A549 (cell line): Measurements from ENCODE around the gene KCND1. TPM values are rescaled to one million over a fixed set of nuclear protein-coding genes. Genes with fewer than 3 reads are reported as not detected.
A peak's percentile ranks its signal among the peaks of the same experiment; 100 is the strongest.

ENCODE experiments used
- ATAC-seq, 2 experiments: fragments of 200-7000 bp in 1 of 2; fragments of >200 bp in 1 of 2; cut with Nextera tagmentation in 1 of 2; cut with Tn5 transposase in 1 of 2; 3 replicates each; pipeline versions ENCODE4 v1.8.0 to v1.9.1; 2018 to 2020; ENCODE audit warnings: mild to moderate bottlenecking in 1 of 2, moderate library complexity in 1 of 2
- CTCF ChIA-PET: fragments of 300-600 bp; sonication (Branson Sonifier 250); formaldehyde crosslinking; extraction: SDS; loops from one replicate; lab custom pipeline; 2021; ENCODE audit warnings: antibody characterized with exemption, inconsistent platforms; lab: Yijun Ruan, JAX
- POLR2A ChIA-PET: fragments of 350-600 bp; formaldehyde crosslinking; extraction: SDS; loops from one replicate; lab custom pipeline; 2021; ENCODE audit warnings: antibody characterized with exemption, inconsistent platforms; lab: Yijun Ruan, JAX
- DNase-seq, 2 experiments: peaks; one replicate each; pipeline versions ENCODE4 v3.0.0 to v3.0.0-alpha.2; 2011 to 2016; ENCODE audit warnings: low read depth in 1 of 2, low spot score in 1 of 2
- FAIRE-seq: peaks from 2 replicates; lab custom pipeline; 2011; peaks lifted over from hg19 to GRCh38; lab: Jason Lieb, UNC
- H3K27ac ChIP-seq, 2 experiments: fragments of >200 bp; sonication (Bioruptor Twin); formaldehyde crosslinking; 3 replicates each; pipeline ENCODE4 v1.5.1; 2016 to 2017
- H3K4me1 ChIP-seq: fragments of >200 bp; sonication (Bioruptor Twin); formaldehyde crosslinking; 3 replicates; pipeline ENCODE4 v1.6.1; 2016
- H3K4me2 ChIP-seq: fragments of >200 bp; sonication (Bioruptor Twin); formaldehyde crosslinking; 3 replicates; pipeline ENCODE4 v1.6.1; 2016
- H3K4me3 ChIP-seq: fragments of >200 bp; sonication (Bioruptor Twin); formaldehyde crosslinking; 3 replicates; pipeline ENCODE4 v1.5.1; 2016
- H3K9me3 ChIP-seq: fragments of >200 bp; sonication (Bioruptor Twin); formaldehyde crosslinking; 3 replicates; pipeline ENCODE4 v1.6.1; 2016
- ATOH8 ChIP-seq: fragments of 250-450 bp; sonication (Bioruptor Pico); IDR thresholded peaks from 2 replicates; pipeline ENCODE4 v1.5.0; 2020; ENCODE audit warnings: low read depth, mild to moderate bottlenecking, moderate library complexity
- CBX8 ChIP-seq: fragments of 200-600 bp; sonication (generic); IDR thresholded peaks from 2 replicates; pipeline ENCODE4 v1.6.1; 2016
- CHD2 ChIP-seq: fragments of 150-350 bp; IDR thresholded peaks from 2 replicates; pipeline ENCODE4 v1.6.1; 2014; ENCODE audit warnings: low read length; ENCODE audit not compliant: partially characterized antibody
- EHMT2 ChIP-seq: fragments of 200-600 bp; sonication (generic); IDR thresholded peaks from 2 replicates; pipeline ENCODE4 v1.6.1; 2016; ENCODE audit warnings: antibody characterized with exemption, low read depth, mild to moderate bottlenecking, moderate library complexity
- EP300 ChIP-seq, 2 experiments: fragments of >200 bp; sonication (Bioruptor Twin); formaldehyde crosslinking; IDR thresholded peaks; 2 replicates in 1 of 2; 3 replicates in 1 of 2; pipeline ENCODE4 v1.6.1; 2016 to 2017
- FOSB ChIP-seq: fragments of 250-450 bp; sonication (Bioruptor Pico); IDR thresholded peaks from 2 replicates; pipeline ENCODE4 v1.5.0; 2020; ENCODE audit warnings: mild to moderate bottlenecking, moderate library complexity
- HDAC2 ChIP-seq: fragments of 200-600 bp; sonication (generic); IDR thresholded peaks from 2 replicates; pipeline ENCODE4 v1.6.1; 2016
- HEYL ChIP-seq: fragments of 250-450 bp; sonication (Bioruptor Pico); IDR thresholded peaks from 2 replicates; pipeline ENCODE4 v1.8.0; 2021; ENCODE audit warnings: mild to moderate bottlenecking, moderate library complexity
- HOXA7 ChIP-seq: fragments of 250-450 bp; sonication (Bioruptor Pico); IDR thresholded peaks from 2 replicates; pipeline ENCODE4 v1.5.0; 2020; ENCODE audit warnings: mild to moderate bottlenecking, moderate library complexity
- HOXB13 ChIP-seq: fragments of 250-450 bp; sonication (Bioruptor Pico); IDR thresholded peaks from 2 replicates; pipeline ENCODE4 v1.5.0; 2020; ENCODE audit warnings: low read depth, mild to moderate bottlenecking, moderate library complexity
- JUN ChIP-seq, 2 experiments: fragments of >200 bp; sonication (Bioruptor Twin); formaldehyde crosslinking; IDR thresholded peaks; 2 replicates in 1 of 2; 3 replicates in 1 of 2; pipeline ENCODE4 v1.6.1; 2016 to 2017
- KDM1A ChIP-seq: fragments of 200-600 bp; sonication (generic); IDR thresholded peaks from 2 replicates; pipeline ENCODE4 v1.6.1; 2016; ENCODE audit warnings: low read depth, mild to moderate bottlenecking
- MAFK ChIP-seq: fragments of 450-650 bp; IDR thresholded peaks from 2 replicates; pipeline ENCODE4 v1.6.1; 2014; ENCODE audit not compliant: partially characterized antibody
- MYC ChIP-seq: IDR thresholded peaks from 2 replicates; pipeline ENCODE4 v1.6.1; 2012; ENCODE audit warnings: mild to moderate bottlenecking, inconsistent platforms, low read length, improper control_type of control experiment, borderline replicate concordance
- NPAS2 ChIP-seq: fragments of 250-450 bp; sonication (Bioruptor Pico); IDR thresholded peaks from 2 replicates; pipeline ENCODE4 v1.8.0; 2022; ENCODE audit warnings: mild to moderate bottlenecking, moderate library complexity, borderline replicate concordance
- NR3C1 ChIP-seq: fragments of >200 bp; sonication (Bioruptor Twin); formaldehyde crosslinking; IDR thresholded peaks from 3 replicates; pipeline ENCODE4 v1.6.1; 2017
- PHF8 ChIP-seq: fragments of 200-600 bp; sonication (generic); IDR thresholded peaks from 2 replicates; pipeline ENCODE4 v1.6.1; 2016; ENCODE audit warnings: low read depth, mild to moderate bottlenecking, antibody characterized with exemption, moderate library complexity, borderline replicate concordance
- POLR2A ChIP-seq: IDR thresholded peaks from 2 replicates; pipeline ENCODE4 v1.6.1; 2012; ENCODE audit warnings: mild to moderate bottlenecking, low read length
- RFX5 ChIP-seq: fragments of 450-650 bp; IDR thresholded peaks from 2 replicates; pipeline ENCODE4 v1.7.1; 2014; ENCODE audit warnings: antibody characterized with exemption, mild to moderate bottlenecking, moderate library complexity
- SMC3 ChIP-seq: fragments of >200 bp; sonication (Bioruptor Twin); formaldehyde crosslinking; IDR thresholded peaks from 3 replicates; pipeline ENCODE4 v1.6.1; 2018; ENCODE audit warnings: inconsistent platforms
- SREBF2 ChIP-seq: fragments of 450-650 bp; IDR thresholded peaks from 2 replicates; pipeline ENCODE4 v1.6.1; 2014; ENCODE audit warnings: mild to moderate bottlenecking, moderate library complexity
- TP53 ChIP-seq: fragments of 250-450 bp; sonication (Bioruptor Pico); IDR thresholded peaks from 2 replicates; pipeline ENCODE4 v1.5.0; 2021; ENCODE audit warnings: mild to moderate bottlenecking, moderate library complexity
- ZNF302 ChIP-seq: fragments of 250-450 bp; sonication (Bioruptor Pico); IDR thresholded peaks from 2 replicates; pipeline ENCODE4 v1.9.0; 2021; ENCODE audit warnings: inconsistent platforms, mild to moderate bottlenecking, moderate library complexity
- ZSCAN20 ChIP-seq: fragments of 250-450 bp; sonication (Bioruptor Pico); IDR thresholded peaks from 2 replicates; pipeline ENCODE4 v1.8.0; 2022; ENCODE audit warnings: mild to moderate bottlenecking, moderate library complexity
- WGBS: methylation state at CpG from one replicate; pipeline ENCODE4 v1.1.6; 2017; ENCODE audit errors: missing lambda C conversion rate; 5-methylcytosine and 5-hydroxymethylcytosine counted together
- polyA plus RNA-seq, 4 experiments: library from polyadenylated mRNA; depleted of rRNA in 3 of 4; stranded (reverse); fragments of >200 nt; fragmentation: RNase III in 1 of 4; extraction: RNeasy Plus Mini Kit Qiagen cat#74134 plus additional on column Dnase treatment in 1 of 4; gene quantifications; 2 replicates in 3 of 4; 3 replicates in 1 of 4; pipeline ENCODE4 v1.2.3, GENCODE V29; 2011 to 2017
- TF ChIP-seq, protein P1 (sequence below): fragments of 200-600 bp; sonication (generic); IDR thresholded peaks from 2 replicates; pipeline ENCODE4 v1.6.1; 2016; ENCODE audit warnings: antibody characterized with exemption, mild to moderate bottlenecking, moderate library complexity
- TF ChIP-seq, protein P2 (sequence below): fragments of 150-350 bp; IDR thresholded peaks from 2 replicates; pipeline ENCODE4 v1.6.1; 2014; ENCODE audit warnings: low read depth, mild to moderate bottlenecking, low read length

The KCND1 gene
- polyA plus RNA-seq, 2 of the 4 experiments (the other 2 are of a cell fraction) = 0.59 to 0.79 TPM

- no peak for TF ChIP-seq FOSB (CRISPR knock-in tag)
- no peak for TF ChIP-seq HOXA7 (CRISPR knock-in tag)
- no peak for TF ChIP-seq HOXB13
- no peak for TF ChIP-seq KDM1A
- TF ChIP-seq NPAS2 = no peak
- TF ChIP-seq POLR2A = no peak
- TF ChIP-seq CBX8 = no peak
These were observed 48.1 kb upstream of the KCND1 start (continued) for GRCh38 chrX:49019599-49020249.

DNA sequence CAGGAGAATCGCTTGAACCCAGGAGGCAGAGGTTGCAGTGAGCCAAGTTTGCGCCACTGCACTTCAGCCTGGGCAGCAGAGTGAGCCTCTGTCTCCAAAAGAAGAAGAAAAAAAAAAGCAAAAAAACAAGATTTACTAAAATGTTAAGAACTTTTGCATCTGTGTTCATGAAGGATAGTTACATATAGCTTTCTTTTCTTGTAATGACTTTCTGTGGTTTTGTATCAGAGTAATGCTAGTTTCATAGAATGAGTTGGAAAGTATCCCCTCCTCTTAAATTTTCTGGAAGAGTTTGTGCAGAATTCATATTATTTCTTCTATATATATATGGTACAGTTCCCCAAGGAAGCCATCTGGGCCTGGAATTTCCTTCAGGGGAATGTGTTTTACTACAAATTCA is 47.4 kb upstream of the KCND1 start:
- ATAC-seq (no peak), FAIRE-seq (no peak), DNase-seq (no peak)
- no peaks in the 10 kb centered on the region for H3K9me3 ChIP-seq
- H3K4me1 ChIP-seq = no peaks in the 10 kb centered on the region
- H3K27ac ChIP-seq = no peak overlapping the region
- H3K4me2 ChIP-seq = no peak overlapping the region
- CTCF ChIA-PET = no interaction called here
- WGBS = 92% methylated on average over 2 of the region's 2 CpGs
- TF ChIP-seq, protein P1, sequence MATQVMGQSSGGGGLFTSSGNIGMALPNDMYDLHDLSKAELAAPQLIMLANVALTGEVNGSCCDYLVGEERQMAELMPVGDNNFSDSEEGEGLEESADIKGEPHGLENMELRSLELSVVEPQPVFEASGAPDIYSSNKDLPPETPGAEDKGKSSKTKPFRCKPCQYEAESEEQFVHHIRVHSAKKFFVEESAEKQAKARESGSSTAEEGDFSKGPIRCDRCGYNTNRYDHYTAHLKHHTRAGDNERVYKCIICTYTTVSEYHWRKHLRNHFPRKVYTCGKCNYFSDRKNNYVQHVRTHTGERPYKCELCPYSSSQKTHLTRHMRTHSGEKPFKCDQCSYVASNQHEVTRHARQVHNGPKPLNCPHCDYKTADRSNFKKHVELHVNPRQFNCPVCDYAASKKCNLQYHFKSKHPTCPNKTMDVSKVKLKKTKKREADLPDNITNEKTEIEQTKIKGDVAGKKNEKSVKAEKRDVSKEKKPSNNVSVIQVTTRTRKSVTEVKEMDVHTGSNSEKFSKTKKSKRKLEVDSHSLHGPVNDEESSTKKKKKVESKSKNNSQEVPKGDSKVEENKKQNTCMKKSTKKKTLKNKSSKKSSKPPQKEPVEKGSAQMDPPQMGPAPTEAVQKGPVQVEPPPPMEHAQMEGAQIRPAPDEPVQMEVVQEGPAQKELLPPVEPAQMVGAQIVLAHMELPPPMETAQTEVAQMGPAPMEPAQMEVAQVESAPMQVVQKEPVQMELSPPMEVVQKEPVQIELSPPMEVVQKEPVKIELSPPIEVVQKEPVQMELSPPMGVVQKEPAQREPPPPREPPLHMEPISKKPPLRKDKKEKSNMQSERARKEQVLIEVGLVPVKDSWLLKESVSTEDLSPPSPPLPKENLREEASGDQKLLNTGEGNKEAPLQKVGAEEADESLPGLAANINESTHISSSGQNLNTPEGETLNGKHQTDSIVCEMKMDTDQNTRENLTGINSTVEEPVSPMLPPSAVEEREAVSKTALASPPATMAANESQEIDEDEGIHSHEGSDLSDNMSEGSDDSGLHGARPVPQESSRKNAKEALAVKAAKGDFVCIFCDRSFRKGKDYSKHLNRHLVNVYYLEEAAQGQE = no peak
- TF ChIP-seq HOXB13 (no peak), MYC (no peak), SMC3 (no peak), FOSB (CRISPR knock-in tag) (no peak), HEYL (CRISPR knock-in tag) (no peak), CHD2 (no peak)
- POLR2A ChIA-PET = no interaction called here
- no peak overlapping the region for H3K4me3 ChIP-seq

DNA sequence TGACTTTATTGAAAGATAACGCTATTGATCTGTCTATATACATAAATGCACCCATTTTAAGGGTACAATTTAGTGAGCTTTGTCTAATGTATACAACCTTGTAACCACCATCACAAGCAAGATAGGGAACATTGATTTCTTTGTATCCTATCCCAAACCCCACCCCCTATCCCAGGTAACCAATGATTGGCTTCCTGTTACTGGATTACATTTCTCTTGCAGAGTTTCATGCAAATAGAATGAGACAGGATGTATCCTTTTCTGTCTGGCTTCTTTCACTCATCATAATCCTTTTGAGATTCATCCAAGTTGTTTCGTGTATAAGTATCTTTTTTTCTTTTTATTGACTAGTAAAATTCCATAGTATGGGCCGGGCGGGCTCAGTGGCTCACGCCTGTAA is 32.1 kb upstream of the KCND1 start:
- CTCF ChIA-PET = no interaction called here

DNA sequence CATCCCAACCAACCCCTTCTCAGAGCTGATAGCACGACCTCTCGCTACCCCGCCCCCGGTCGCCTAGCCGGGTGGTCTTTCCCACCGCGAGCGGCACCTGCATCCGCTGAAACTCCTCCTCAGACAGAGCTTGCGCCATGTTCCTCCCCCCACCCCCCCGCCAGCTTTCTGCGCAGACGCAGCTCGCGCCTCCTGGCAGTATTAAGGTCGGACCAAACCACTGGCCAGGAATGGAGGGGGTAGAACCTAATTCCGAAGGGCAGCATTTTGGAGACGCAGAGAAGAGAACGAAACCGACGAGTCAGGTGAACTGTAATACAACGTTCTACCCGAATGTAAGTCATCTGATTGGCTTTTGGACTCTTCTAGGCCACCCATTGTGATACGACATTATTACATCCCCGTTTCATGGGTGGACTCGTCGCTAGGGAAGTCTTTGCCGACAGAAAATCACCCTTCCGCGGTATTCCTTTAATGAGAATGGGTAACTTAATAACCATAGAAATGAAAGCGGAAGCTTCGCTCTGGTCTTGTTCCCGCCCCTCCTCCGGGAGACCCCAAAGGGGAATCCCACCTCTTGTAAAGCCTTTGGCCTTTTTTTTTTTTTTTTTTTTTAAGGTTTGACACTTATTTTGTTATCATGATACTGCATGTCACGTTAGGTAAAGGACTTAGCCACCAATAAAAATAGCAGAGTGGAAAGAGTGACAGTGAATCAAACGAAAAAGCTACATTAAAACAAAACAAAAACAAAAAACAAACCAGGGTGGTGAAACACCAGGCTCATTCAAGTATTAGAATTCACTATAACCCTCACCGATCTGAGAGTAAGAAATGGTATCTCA is 30.7 kb upstream of the KCND1 start, which contains the start of gene GRIPAP1:
GRIPAP1 (minus strand) TSS at position 174 of the 845 bp plus-strand sequence; CDS start at position 139, 35 bp downstream.
- ChIA-PET CTCF (interaction anchor here (0.7 to 1.1 kb wide), 5 partner anchors 12 to 42 kb away, joined by 3 to 5 read pairs (median 3); partner anchors contain the start of gene KCND1), POLR2A (interaction anchor here (1.0 to 2.1 kb wide), 4 partner anchors 37 to 182 kb away, joined by 3 to 15 read pairs (median 8); partner anchors contain the start of genes OTUD5 and TFE3)
- Histone ChIP-seq H3K9me3 (no peaks in the 10 kb centered on the region), H3K4me2 (peak within 1 kb of the TSS; percentile 74), H3K27ac (peak within 1 kb of the TSS; percentile 94 to 98), H3K4me1 (peaks cover 5% of the 10 kb centered on the region; the same call in 1 of the 3 replicates), H3K4me3 (peak within 1 kb of the TSS; percentile 75)
- 2% methylated on average over 28 of the region's 38 CpGs for WGBS
- FAIRE-seq (peak; percentile 97), ATAC-seq (peak; percentile 88 to 92), DNase-seq (peak; percentile 85 to 93)
- TF ChIP-seq SREBF2 (no peak), HDAC2 (no peak), ATOH8 (CRISPR knock-in tag) (no peak), JUN (IDR thresholded peaks at IDR 0.05) (peak in 1 of 2 experiments; percentile 61; a peak in 3 of 5 replicates), NR3C1 (no peak), RFX5 (no peak), CHD2 (no peak), EP300 (IDR thresholded peaks at IDR 0.05) (no peak), ZNF302 (CRISPR knock-in tag) (no peak), EHMT2 (no peak), MAFK (no peak)
- TF ChIP-seq, protein P2, sequence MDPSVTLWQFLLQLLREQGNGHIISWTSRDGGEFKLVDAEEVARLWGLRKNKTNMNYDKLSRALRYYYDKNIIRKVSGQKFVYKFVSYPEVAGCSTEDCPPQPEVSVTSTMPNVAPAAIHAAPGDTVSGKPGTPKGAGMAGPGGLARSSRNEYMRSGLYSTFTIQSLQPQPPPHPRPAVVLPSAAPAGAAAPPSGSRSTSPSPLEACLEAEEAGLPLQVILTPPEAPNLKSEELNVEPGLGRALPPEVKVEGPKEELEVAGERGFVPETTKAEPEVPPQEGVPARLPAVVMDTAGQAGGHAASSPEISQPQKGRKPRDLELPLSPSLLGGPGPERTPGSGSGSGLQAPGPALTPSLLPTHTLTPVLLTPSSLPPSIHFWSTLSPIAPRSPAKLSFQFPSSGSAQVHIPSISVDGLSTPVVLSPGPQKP = no peak

More for the DNA sequence above, 32.1 kb upstream of the KCND1 start:
- 86% methylated on average over 5 of the region's 5 CpGs for WGBS
- H3K4me1 ChIP-seq = peaks cover 5% of the 10 kb centered on the region; the same call in 1 of the 3 replicates
- no peak overlapping the region for H3K4me3 ChIP-seq
- no peak overlapping the region for H3K27ac ChIP-seq
- no peak for FAIRE-seq
- POLR2A ChIA-PET = interaction anchor here (2.1 kb wide), 1 partner anchor 39 kb away, joined by 15 read pairs; the partner anchor contains the start of gene TFE3
- no peaks in the 10 kb centered on the region for H3K9me3 ChIP-seq
- TF ChIP-seq TP53 (no peak), SMC3 (no peak), ZSCAN20 (CRISPR knock-in tag) (no peak), CHD2 (no peak), PHF8 (no peak)
- no peak overlapping the region for H3K4me2 ChIP-seq
- ATAC-seq = no peak
- no peak for DNase-seq
